Uterus (tissue), 2 donors: Measurements from ENCODE around the gene SMIM7.

ENCODE experiments used
- CTCF ChIP-seq, 4 experiments: fragments of 200-600 bp in 2 of 4; fragments of 450-650 bp in 2 of 4; sonication (generic) in 2 of 4; IDR thresholded peaks; one replicate each; pipeline ENCODE4 v1.5.1; 2016 to 2019; ENCODE audit warnings: antibody characterized with exemption in 4 of 4, mild to moderate bottlenecking in 2 of 4, moderate library complexity in 1 of 4
- POLR2A ChIP-seq, 2 donors: fragments of 450-650 bp; IDR thresholded peaks; one replicate each; pipeline ENCODE4 v1.6.1; 2016; ENCODE audit warnings: antibody characterized with exemption in 2 of 2, mild to moderate bottlenecking in 1 of 2, moderate library complexity in 1 of 2

- TF ChIP-seq CTCF (IDR thresholded peaks at IDR 0.05): peak in 2 of 4 experiments; percentile 19 to 23
- peak; percentile 70 to 89 for TF ChIP-seq POLR2A (IDR thresholded peaks at IDR 0.05)
These were observed at the start of gene SMIM7 for GRCh38 chr19:16659832-16660708.
